Right cardiac atrium (tissue), 5 donors: ENCODE data around the gene PTPRD. TPM values are rescaled to one million over a fixed set of nuclear protein-coding genes. Genes with fewer than 3 reads are reported as not detected.

Experiments
- ATAC-seq, 2 donors: fragments of 200-7000 bp; cut with Tn5 transposase; one replicate each; pipeline versions ENCODE4 v1.8.0 to v1.9.1; 2020; ENCODE audit warnings: moderate library complexity in 2 of 2, mild to moderate bottlenecking in 1 of 2
- DNase-seq, 3 donors: peaks; one replicate each; pipeline ENCODE4 v3.0.0-alpha.2; 2020
- H3K27ac ChIP-seq: one replicate; pipeline ENCODE4 v1.5.1; 2013; ENCODE audit warnings: mild to moderate bottlenecking, low read length, control low read depth, moderate library complexity
- H3K27me3 ChIP-seq: one replicate; pipeline ENCODE4 v1.6.1; 2013; ENCODE audit not compliant: control insufficient read depth, insufficient read depth
- H3K4me1 ChIP-seq: one replicate; pipeline ENCODE4 v1.6.1; 2013; ENCODE audit warnings: low read length; ENCODE audit not compliant: control insufficient read depth, insufficient read depth
- H3K4me3 ChIP-seq: one replicate; pipeline ENCODE4 v1.5.1; 2013; ENCODE audit warnings: low read length, control low read depth
- H3K9me3 ChIP-seq: one replicate; pipeline ENCODE4 v1.6.1; 2013; ENCODE audit warnings: low read length; ENCODE audit not compliant: control insufficient read depth
- WGBS: extraction: QIAGEN DNeasy Blood & Tissue Kit; methylation state at CpG from one replicate; pipeline ENCODE4 v1.1.7; 2013; 5-methylcytosine and 5-hydroxymethylcytosine counted together
- intact Hi-C, 4 donors: fragments of 100-400 bp; cut with DNase I; formaldehyde crosslinking; loops; one replicate each; pipeline versions ENCODE4 v1.11.0 to v1.14.0; 2022 to 2023
- polyA plus RNA-seq: library from polyadenylated mRNA; stranded (reverse); fragments of 200-250 nt; gene quantifications from one replicate; pipeline ENCODE4 v1.2.3, GENCODE V29; 2013
- total RNA-seq, 4 donors: library from RNA; stranded (reverse); fragmentation: NEBNext Ultra II Directional; extraction: Animal tissue kit (Norgen Biotek cat#: 25700); gene quantifications; one replicate each; pipeline ENCODE4 v1.2.1, GENCODE V29; 2021
- donor health status: healthy with polysubstance abuse.
- donor health status: DM: no; HTN: yes; CAD: no.
- donor health status: DM: no; HTN: no; CAD: no.
- donor health status: DM: no; HTN: yes; CAD: no; lungs with severe emphysema.
- donor health status: DM: yes; HTN: yes; CAD: no.

PTPRD gene
- total and polyA plus RNA-seq, 5 donors: 1.3 to 11.8 (median 7.1) TPM

DNA sequence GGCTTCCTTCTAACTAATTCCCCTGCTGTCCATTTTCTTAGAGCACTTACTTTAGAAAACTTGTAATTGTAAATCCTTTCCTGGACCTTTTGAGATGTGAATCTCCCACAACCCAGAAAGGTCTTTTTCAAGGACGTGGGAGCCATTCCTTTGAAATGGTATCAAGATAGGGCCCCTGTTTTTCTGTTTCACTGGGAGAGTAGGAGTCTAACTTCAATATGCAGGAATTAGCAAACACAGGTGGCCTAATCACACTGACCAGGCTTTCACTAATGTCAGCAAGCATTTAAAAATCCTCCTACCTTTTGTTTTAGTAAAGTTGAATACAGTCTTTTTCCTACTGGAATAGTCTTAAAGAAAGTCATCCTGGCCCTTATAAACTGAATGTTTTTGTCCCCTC lies 558.3 kb downstream of the PTPRD start:
- DNase-seq: no peak
- Histone ChIP-seq H3K27me3 (no peaks in the 10 kb centered on the region), H3K4me1 (no peaks in the 10 kb centered on the region), H3K9me3 (no peaks in the 10 kb centered on the region), H3K27ac (no peak overlapping the region), H3K4me3 (no peak overlapping the region)
- intact Hi-C loops: no loop called here
- 54% methylated on average over 1 of the region's 1 CpG for WGBS
- ATAC-seq: no peak

DNA sequence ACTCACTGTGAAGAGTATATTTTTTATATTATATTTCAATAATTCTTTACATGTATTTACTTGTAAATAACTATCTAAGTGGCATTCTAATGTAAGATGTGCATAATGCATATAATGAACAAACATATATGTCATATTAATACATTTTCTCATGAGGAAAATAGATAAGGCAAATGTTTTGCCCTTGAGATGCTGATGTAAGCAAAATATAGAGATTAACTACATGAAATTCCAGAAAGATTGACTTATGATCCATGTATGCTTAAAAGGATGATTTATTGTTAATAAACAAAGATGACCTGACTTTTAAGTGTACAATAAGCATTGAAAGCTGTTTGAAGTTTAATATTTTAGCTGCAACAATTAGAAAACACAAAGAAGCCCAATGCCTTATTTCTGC lies 559.9 kb downstream of the PTPRD start:
- Histone ChIP-seq H3K9me3 (no peaks in the 10 kb centered on the region), H3K27me3 (no peaks in the 10 kb centered on the region), H3K4me3 (no peak overlapping the region), H3K27ac (no peak overlapping the region), H3K4me1 (no peaks in the 10 kb centered on the region)
- no peak for DNase-seq
- no peak for ATAC-seq
- intact Hi-C loops: no loop called here

DNA sequence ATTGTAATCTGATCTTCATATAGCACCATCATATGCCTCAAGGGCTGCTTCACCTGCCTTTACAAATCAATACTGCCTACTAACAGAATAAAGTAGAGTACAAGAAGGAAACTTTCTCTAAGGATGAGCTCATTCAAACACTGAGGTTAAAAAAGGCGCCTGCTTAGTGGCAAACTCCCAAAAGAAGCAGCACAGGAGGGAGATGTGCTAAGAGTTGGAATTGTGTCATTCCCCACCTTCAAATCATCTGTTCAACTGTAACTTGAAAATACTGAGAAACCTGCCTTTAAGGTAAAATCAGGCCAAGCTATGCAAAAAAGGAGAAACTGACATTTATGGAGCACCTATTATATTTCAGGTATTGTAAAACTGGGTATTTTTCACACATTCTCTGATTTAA lies 560.6 kb downstream of the PTPRD start:
- ATAC-seq (no peak), DNase-seq (no peak)
- Histone ChIP-seq H3K27ac (no peak overlapping the region), H3K27me3 (no peaks in the 10 kb centered on the region), H3K4me1 (no peaks in the 10 kb centered on the region), H3K4me3 (no peak overlapping the region), H3K9me3 (no peaks in the 10 kb centered on the region)
- intact Hi-C loops: no loop called here
- 74% methylated on average over 1 of the region's 1 CpG for WGBS

DNA sequence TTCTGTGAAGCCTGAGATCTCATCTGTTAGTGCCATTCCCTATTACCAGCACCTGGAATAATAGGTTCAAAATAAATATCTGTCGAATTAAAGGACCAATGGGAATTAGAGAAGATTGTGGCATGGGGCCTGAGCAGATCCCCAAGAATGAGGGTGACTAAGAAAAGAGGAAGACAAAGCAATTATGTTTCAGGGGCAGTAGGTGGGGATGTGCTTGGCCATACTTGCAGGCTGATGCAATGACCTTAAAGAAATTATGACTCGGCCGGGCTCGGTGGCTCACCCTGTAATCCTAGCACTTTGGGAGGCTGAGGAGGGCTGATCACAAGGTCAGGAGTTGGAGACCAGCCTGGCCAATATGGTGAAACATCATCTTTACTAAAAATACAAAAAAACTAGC lies 562.8 kb downstream of the PTPRD start:
- no peaks in the 10 kb centered on the region for H3K4me1 ChIP-seq
- ATAC-seq: no peak
- DNase-seq: no peak
- WGBS: 76% methylated on average over 4 of the region's 4 CpGs
- no peaks in the 10 kb centered on the region for H3K9me3 ChIP-seq
- H3K4me3 ChIP-seq: no peak overlapping the region
- intact Hi-C loops: no loop called here
- H3K27ac ChIP-seq: no peak overlapping the region
- no peaks in the 10 kb centered on the region for H3K27me3 ChIP-seq

DNA sequence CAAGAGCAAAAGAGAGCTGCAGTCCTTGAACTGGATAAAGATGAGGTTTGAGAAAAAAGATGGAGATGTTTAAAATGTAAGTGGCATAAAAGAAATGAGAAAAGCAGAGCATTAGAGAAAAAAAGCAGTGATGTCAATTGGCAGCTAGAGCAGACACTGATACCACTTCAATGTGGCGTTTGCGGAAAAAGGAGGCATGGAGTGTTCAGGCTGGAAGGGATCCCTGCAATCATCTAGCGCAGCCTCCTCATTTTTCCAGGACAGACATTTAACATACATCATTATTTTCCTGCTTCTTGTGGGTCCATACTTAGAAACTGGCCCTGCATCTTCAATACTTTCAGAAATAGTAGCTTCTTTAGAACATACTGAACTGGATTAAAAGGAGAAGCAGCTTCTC lies 563.8 kb downstream of the PTPRD start:
- DNase-seq: no peak
- 77% methylated on average over 3 of the region's 3 CpGs for WGBS

DNA sequence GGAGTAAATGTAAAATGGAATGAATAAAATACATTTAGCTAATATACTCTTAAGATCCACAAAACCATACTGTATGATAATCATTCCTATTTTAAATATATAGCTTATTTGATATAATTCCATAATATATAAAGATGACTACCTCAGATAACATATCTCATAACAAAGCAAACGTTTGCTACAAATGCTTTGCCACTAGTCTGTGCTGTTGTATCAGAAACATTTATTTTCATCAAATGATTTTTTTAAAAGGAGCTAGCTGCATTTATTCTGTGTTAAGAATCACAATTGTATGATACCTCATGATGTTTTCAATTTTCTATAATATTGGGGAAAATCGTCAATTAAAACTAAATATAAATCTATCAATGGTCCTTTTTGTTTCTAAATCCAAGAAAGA lies 567.2 kb downstream of the PTPRD start:
- DNase-seq (no peak), ATAC-seq (no peak)
- WGBS: 28% methylated on average over 2 of the region's 2 CpGs
- no peaks in the 10 kb centered on the region for H3K27me3 ChIP-seq
- H3K9me3 ChIP-seq: no peaks in the 10 kb centered on the region
- H3K4me3 ChIP-seq: no peak overlapping the region
- intact Hi-C loops: no loop called here
- no peaks in the 10 kb centered on the region for H3K4me1 ChIP-seq
- no peak overlapping the region for H3K27ac ChIP-seq

More for the DNA sequence above, 563.8 kb downstream of the PTPRD start:
- no peaks in the 10 kb centered on the region for H3K4me1 ChIP-seq
- H3K27me3 ChIP-seq: no peaks in the 10 kb centered on the region
- no peaks in the 10 kb centered on the region for H3K9me3 ChIP-seq
- H3K27ac ChIP-seq: no peak overlapping the region
- intact Hi-C loops: no loop called here
- no peak for ATAC-seq
- no peak overlapping the region for H3K4me3 ChIP-seq

DNA sequence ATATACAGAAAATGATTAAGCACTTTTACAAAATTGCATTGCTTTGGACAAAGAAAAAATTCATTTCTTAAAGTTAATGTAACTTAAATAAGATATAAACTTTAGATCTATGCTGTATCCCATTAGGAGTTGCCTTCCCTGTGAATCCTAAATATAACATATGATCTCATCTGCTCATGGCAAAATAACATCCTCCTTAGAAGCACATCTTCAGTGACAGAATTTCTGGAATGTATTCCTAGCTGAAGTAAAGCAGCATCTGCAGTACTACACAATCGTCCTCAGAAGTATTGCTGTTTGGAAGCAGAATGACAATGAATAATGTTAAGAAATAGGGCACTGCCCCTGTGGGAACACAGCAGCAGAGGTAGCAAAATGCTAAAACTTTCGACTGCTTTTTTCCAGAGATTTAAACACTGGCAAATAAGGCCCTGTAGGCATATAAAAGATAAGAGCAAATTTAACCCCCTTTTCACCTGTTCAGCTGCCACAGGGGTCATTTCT lies 571.0 kb downstream of the PTPRD start:
- no peak for DNase-seq
- Histone ChIP-seq H3K9me3 (no peaks in the 10 kb centered on the region), H3K4me3 (no peak overlapping the region), H3K4me1 (no peaks in the 10 kb centered on the region), H3K27ac (no peak overlapping the region), H3K27me3 (no peaks in the 10 kb centered on the region)
- ATAC-seq: no peak
- WGBS: 20% methylated on average over 2 of the region's 2 CpGs
- intact Hi-C loops: no loop called here

DNA sequence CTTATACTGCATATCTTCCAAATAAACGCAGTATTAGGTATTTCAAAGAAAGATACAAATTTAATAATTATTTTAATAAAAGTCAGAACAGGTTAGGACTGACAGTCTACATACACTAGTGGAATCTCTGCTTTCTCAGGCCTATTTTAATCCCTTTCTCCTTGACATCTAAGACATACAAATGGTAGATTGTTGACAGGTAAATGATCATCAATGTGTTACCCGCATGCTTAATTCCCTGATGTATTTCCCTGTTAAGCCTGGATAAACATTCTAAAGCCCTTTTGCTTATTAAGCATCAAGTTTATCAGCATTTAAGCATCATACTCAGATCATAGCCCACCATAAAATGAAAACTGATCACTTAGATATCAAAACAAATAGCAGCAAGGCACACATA lies 576.7 kb downstream of the PTPRD start:
- H3K4me1 ChIP-seq: no peaks in the 10 kb centered on the region
- intact Hi-C loops: no loop called here
- no peak overlapping the region for H3K4me3 ChIP-seq
- DNase-seq (no peak), ATAC-seq (no peak)
- no peak overlapping the region for H3K27ac ChIP-seq
- no peaks in the 10 kb centered on the region for H3K9me3 ChIP-seq
- 90% methylated on average over 2 of the region's 2 CpGs for WGBS
- no peaks in the 10 kb centered on the region for H3K27me3 ChIP-seq

DNA sequence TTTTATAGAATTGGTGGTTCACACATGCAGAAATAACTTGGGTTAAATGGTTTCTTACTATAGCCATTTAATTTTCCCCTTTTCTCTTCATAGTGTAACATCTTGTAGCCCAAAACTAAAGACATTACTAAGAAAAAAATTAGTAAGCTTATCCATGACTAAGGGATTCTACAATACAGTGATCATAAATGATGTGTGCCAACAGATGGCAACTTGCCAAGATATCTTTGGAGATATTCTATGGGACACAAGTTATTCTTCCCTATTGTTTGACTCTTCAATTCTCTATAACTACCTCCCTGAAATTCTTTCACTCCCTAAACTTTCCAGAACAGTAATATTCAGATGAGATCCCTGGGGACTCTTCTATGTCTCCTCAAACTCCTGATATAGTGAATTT lies 580.6 kb downstream of the PTPRD start:
- H3K27me3 ChIP-seq: no peaks in the 10 kb centered on the region
- DNase-seq: no peak
- H3K27ac ChIP-seq: no peak overlapping the region
- no peak for ATAC-seq
- H3K4me3 ChIP-seq: no peak overlapping the region
- H3K9me3 ChIP-seq: no peaks in the 10 kb centered on the region
- intact Hi-C loops: no loop called here
- H3K4me1 ChIP-seq: no peaks in the 10 kb centered on the region

DNA sequence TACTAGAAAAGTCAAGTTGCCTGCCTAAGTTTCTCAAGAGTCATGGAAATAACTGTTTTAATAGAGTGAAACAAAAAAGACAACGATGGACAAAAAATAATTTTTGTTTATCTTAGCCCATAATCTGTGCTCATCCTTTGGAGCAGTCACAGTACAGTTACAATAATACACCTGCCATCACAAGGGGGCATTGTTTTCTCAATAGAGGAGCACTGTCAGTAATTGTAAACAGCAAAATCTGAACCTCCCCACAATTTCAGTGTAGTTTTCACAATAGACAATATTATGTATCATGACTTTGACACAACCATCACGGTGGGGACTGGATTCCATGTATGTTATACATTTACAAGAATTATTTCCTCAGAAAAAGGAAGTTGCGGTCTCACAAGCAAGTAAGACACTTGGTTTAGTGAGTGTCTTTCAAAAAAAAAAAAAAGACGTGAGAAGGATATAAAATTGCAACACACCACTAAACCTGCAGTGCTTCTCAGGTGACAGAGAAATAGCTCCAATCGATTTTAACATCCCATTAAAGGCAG lies 586.3 kb downstream of the PTPRD start:
- DNase-seq (no peak), ATAC-seq (no peak)
- H3K27ac ChIP-seq: no peak overlapping the region
- no peaks in the 10 kb centered on the region for H3K27me3 ChIP-seq
- no peak overlapping the region for H3K4me3 ChIP-seq
- H3K9me3 ChIP-seq: no peaks in the 10 kb centered on the region
- H3K4me1 ChIP-seq: no peaks in the 10 kb centered on the region
- 66% methylated on average over 5 of the region's 5 CpGs for WGBS
- intact Hi-C loops: no loop called here

DNA sequence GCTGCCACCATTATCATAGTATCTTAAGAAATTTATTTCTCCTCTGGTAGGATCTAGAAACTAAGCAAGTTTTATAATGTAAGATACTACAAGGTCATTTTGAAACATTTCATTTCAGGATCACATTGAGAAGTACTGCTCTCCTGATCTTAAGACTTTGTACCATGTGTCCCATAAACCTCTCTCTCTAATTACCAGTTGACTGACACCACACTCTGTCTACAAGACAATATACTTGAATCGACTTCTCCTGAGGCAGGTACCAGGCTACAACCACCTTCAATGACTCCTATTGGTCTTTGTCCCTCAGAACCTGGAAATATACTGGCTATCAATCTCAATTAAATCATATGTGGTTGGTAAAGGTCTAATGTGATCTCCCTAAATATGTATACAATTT lies 597.0 kb downstream of the PTPRD start:
- Histone ChIP-seq H3K27ac (no peak overlapping the region), H3K4me3 (no peak overlapping the region), H3K9me3 (no peaks in the 10 kb centered on the region), H3K4me1 (no peaks in the 10 kb centered on the region), H3K27me3 (no peaks in the 10 kb centered on the region)
- no peak for ATAC-seq
- DNase-seq: no peak
- intact Hi-C loops: no loop called here
- 71% methylated on average over 1 of the region's 1 CpG for WGBS

DNA sequence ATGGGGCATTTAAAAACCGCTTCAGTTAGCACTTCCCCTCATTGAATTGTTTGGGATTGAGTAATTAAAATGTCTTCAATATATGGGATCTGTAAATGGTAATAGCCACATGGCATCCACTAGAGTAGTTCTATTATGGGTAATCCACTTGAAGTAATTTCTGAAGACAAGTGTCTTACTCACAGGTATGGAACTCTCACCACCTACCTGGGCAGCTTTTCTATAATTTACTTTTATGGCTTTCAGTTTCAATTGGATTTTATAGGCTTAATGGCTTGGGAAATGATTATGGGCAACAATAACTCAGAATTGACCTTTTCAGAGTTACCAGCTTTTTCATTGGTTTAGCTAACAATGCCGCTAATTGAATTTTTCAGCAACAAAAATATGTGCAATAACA lies 597.9 kb downstream of the PTPRD start:
- WGBS: 89% methylated on average over 2 of the region's 2 CpGs
- intact Hi-C loops: no loop called here
- Histone ChIP-seq H3K4me1 (no peaks in the 10 kb centered on the region), H3K27me3 (no peaks in the 10 kb centered on the region), H3K9me3 (no peaks in the 10 kb centered on the region), H3K4me3 (no peak overlapping the region), H3K27ac (no peak overlapping the region)
- DNase-seq (no peak), ATAC-seq (no peak)
